ENCODE measurements around the gene SPDYE17. TPM values are rescaled to one million over a fixed set of nuclear protein-coding genes. Genes with fewer than 3 reads are reported as not detected.
"Not testable (repeated sequence)": the region's sequence is repeated elsewhere in the genome, so short reads cannot be mapped to it uniquely, and the experiment has no call there.

The SPDYE17 gene
- polyA plus RNA-seq, 4 donors: not detected

DNA sequence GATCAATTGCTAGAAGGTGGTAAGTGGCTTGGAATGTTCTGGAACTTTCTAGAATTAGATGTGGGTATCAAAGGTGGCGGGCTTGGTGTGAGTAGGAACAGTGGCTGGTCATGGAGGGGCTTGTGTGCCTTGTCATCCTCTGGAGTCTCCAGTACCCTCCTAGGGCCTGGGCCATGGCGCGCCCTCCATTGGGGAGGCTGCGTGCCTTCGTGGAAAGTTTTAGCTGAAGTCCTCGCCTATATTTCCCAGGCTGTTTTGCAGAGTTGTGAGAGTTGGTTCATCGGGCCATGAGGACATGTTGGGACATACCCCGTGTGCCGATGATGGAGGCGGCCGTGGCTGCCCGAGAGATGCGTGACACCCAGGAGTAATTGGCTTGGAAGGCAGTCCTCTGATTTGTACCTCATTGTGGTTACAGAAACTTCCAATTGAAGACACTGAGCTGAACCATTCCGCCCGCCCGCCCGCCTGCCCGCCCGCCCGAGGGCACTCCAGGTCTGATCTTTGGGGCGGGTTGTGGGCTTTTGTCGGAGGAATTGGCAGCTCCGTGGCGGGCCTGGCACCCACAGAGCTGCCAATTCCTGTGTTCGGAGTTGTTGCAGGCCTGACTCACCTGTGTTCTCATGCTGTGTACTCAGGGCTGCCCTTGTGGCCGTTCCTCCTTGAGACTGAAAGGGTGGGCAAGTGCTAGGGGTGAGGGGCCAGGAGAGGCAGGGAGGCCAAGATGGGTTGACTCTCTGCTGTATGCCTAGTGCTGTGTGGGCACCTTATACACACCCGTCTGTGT, 57.2 kb downstream of the SPDYE17 start:
- not testable (repeated sequence) for DNase-seq (ENCODE audit: low read depth in 4 of 4, low spot score in 2 of 4)

DNA sequence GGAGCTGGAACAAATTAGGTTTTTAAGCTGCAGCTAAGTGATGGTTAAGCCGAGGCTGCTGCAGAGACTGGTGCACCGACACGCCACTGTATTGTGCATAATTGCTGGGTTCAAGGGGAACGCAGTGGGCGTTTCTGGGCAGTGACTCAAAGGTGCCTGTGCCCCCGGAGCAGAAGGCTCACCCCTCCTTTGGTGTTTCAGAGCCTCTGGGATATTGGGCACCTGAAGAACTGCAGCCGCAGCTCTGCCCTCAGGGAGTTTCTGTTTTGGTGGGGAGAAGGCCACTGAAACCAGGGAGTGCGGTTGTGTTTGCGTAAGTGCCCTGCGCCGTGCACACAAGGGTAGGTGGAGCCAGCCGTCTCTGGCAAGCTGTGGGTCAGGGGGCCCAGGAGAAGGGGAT, 57.8 kb downstream of the SPDYE17 start:
- not testable (repeated sequence) for DNase-seq (ENCODE audit: low read depth in 4 of 4, low spot score in 2 of 4)

DNA sequence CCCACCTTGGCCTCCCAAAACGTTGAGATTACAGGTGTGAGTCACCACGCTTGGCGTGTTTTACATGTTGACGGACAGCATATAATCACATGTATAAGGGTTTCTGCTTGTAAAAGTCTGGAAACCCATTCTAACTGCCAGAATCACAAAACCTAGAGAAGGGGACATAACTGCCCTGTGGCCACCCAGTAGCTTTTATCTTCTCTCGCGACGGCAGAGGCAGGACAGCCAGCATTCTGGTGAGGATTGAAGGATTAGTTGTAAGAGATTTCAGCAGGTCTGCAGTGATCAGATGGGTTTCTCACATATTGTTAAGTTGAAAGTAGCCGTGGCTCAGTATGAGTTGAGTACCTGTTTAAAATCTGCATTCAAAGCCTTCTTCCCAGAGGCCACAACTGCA, 59.8 kb downstream of the SPDYE17 start:
- not testable (repeated sequence) for DNase-seq (ENCODE audit: low read depth in 4 of 4, low spot score in 2 of 4)

Other genes starting within 250 kb of the SPDYE17 start
- 1 to 10 TPM in 2 of 4 donors, under 1 TPM in 2; 0.81 to 1.8 (median 1.2) TPM for gene SPDYE18, start 30.2 kb upstream of the SPDYE17 start, polyA plus RNA-seq (ENCODE audit: insufficient read length in 4 of 4)
- gene CCDC146, start 90.3 kb upstream of the SPDYE17 start, polyA plus RNA-seq (ENCODE audit: insufficient read length in 4 of 4): 10 to 100 TPM; 16.3 to 35.6 (median 24.5) TPM
- gene FGL2, start 167.5 kb upstream of the SPDYE17 start, polyA plus RNA-seq (ENCODE audit: insufficient read length in 4 of 4): 10 to 100 TPM; 46.2 to 91.1 (median 67.3) TPM

Measured in left renal cortex interstitium (tissue), 4 donors.